ENCODE measurements around the gene AGFG2. TPM values are rescaled to one million over a fixed set of nuclear protein-coding genes. Genes with fewer than 3 reads are reported as not detected.

Gene AGFG2
- total RNA-seq, 1 donor = 19.3 TPM

Small RNA genes lying within 50 kb of the gene (small RNA-seq; reads per million reads assigned to genes)
- gene RN7SL416P (not detected), gene SAP25 (not detected)

Other genes with a start within 250 kb of the AGFG2 start
- gene SPDYE3, start 231.5 kb upstream of the AGFG2 start, total RNA-seq (ENCODE audit: low replicate concordance) = not detected in 2 replicates
- gene PILRB, start 181.1 kb upstream of the AGFG2 start, total RNA-seq (ENCODE audit: low replicate concordance) = 4.4 and 8.1 TPM in 2 replicates
- 0.27 TPM in 1 of 2 replicates, not detected in the other for gene PILRA, start 165.7 kb upstream of the AGFG2 start, total RNA-seq (ENCODE audit: low replicate concordance)
- 2.4 and 3.0 TPM in 2 replicates for gene ZCWPW1, start 110.5 kb upstream of the AGFG2 start, total RNA-seq (ENCODE audit: low replicate concordance)
- 48.0 and 49.6 TPM in 2 replicates for gene MEPCE, start 109.4 kb upstream of the AGFG2 start, total RNA-seq (ENCODE audit: low replicate concordance)
- 8.8 and 9.2 TPM in 2 replicates for gene PPP1R35, start 102.7 kb upstream of the AGFG2 start, total RNA-seq (ENCODE audit: low replicate concordance)
- gene SPACDR, start 74.9 kb upstream of the AGFG2 start, total RNA-seq (ENCODE audit: low replicate concordance) = 0.27 TPM in 1 of 2 replicates, not detected in the other
- 25.6 and 31.6 TPM in 2 replicates for gene TSC22D4, start 60.0 kb upstream of the AGFG2 start, total RNA-seq (ENCODE audit: low replicate concordance)
- gene NYAP1, start 55.3 kb upstream of the AGFG2 start, total RNA-seq (ENCODE audit: low replicate concordance) = 0.81 and 5.6 TPM in 2 replicates
- gene SAP25, start 34.7 kb downstream of the AGFG2 start, total RNA-seq (ENCODE audit: low replicate concordance) = not detected in 2 replicates
- gene LRCH4, start 46.9 kb downstream of the AGFG2 start, total RNA-seq (ENCODE audit: low replicate concordance) = 9.4 and 21.3 TPM in 2 replicates
- 0.54 TPM in 1 of 2 replicates, not detected in the other for gene FBXO24, start 47.1 kb downstream of the AGFG2 start, total RNA-seq (ENCODE audit: low replicate concordance)
- 165 and 286 TPM in 2 replicates for gene PCOLCE, start 63.2 kb downstream of the AGFG2 start, total RNA-seq (ENCODE audit: low replicate concordance)
- gene MOSPD3, start 73.3 kb downstream of the AGFG2 start, total RNA-seq (ENCODE audit: low replicate concordance) = 1.8 and 11.4 TPM in 2 replicates
- 0.08 and 1.2 TPM in 2 replicates for gene TFR2, start 102.3 kb downstream of the AGFG2 start, total RNA-seq (ENCODE audit: low replicate concordance)
- gene ACTL6B, start 117.2 kb downstream of the AGFG2 start, total RNA-seq (ENCODE audit: low replicate concordance) = not detected in 2 replicates
- gene GNB2, start 134.5 kb downstream of the AGFG2 start, total RNA-seq (ENCODE audit: low replicate concordance) = 38.5 and 89.1 TPM in 2 replicates
- gene GIGYF1, start 155.0 kb downstream of the AGFG2 start, total RNA-seq (ENCODE audit: low replicate concordance) = 20.7 and 39.1 TPM in 2 replicates
- 17.8 and 32.4 TPM in 2 replicates for gene POP7, start 166.9 kb downstream of the AGFG2 start, total RNA-seq (ENCODE audit: low replicate concordance)
- not detected in 2 replicates for gene EPO, start 181.3 kb downstream of the AGFG2 start, total RNA-seq (ENCODE audit: low replicate concordance)
- gene ZAN, start 194.4 kb downstream of the AGFG2 start, total RNA-seq (ENCODE audit: low replicate concordance) = not detected in 2 replicates

Measured in fibroblast of the aortic adventitia (primary cell).